ENCODE measurements around the gene ACSF3.

- TF ChIP-seq CTCF (IDR thresholded peaks at IDR 0.05 in 2 of 3, conservative IDR thresholded peaks at IDR 0.05 in 1 of 3; ENCODE audit: borderline replicate concordance in 1 of 3, insufficient read depth in 1 of 3, low read depth in 2 of 3, low read length in 2 of 3) = no peak
- no peak for TF ChIP-seq POLR2A (IDR thresholded peaks at IDR 0.05; ENCODE audit: borderline replicate concordance, extremely low read depth, insufficient read depth, insufficient read length)
Observed at GRCh38 chr16:89089120-89089519, 4.5 kb upstream of the ACSF3 start.
